ENCODE results near the gene FLOT1.
"Not testable (repeated sequence)": the region's sequence is repeated elsewhere in the genome, so short reads cannot be mapped to it uniquely, and the experiment has no call there.

Gene FLOT1

DNA sequence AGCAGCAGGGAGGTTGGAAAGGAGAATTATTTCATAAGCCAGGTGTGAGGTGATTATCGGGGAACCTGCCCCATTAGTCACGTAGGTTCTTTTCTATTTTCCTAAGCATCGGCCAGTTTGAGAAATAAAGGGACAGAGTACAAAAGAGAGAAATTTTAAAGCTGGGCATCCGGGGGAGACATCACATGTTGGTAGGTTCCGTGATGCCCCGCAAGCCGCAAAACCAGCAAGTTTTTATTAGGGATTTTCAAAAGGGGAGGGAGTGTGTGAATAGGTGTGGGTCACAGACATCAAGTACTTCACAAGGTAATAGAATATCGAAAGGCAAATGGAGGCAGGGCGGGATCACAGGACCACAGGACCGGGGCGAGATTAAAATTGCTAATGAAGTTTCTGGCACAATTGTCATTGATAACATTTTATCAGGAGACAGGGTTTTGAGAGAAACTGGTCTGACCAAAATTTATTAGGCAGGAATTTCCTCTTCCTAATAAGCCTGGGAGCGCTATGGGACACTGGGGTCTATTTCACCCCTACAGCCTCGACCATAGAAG lies 22.1 kb upstream of the FLOT1 start:
- H3K36me3 ChIP-seq (ENCODE audit: control insufficient read depth, insufficient read depth, low read length); H3K9ac ChIP-seq (ENCODE audit: low read length); H3K27me3 ChIP-seq (ENCODE audit: control insufficient read depth, insufficient read depth, low read length); H3K4me3 ChIP-seq (ENCODE audit: low read length); H3K9me3 ChIP-seq (ENCODE audit: control insufficient read depth, low read length): not testable (repeated sequence)
- H3K4me1 ChIP-seq (ENCODE audit: control insufficient read depth, insufficient read depth, low read length) = peaks cover 21% of the 10 kb centered on the region

DNA sequence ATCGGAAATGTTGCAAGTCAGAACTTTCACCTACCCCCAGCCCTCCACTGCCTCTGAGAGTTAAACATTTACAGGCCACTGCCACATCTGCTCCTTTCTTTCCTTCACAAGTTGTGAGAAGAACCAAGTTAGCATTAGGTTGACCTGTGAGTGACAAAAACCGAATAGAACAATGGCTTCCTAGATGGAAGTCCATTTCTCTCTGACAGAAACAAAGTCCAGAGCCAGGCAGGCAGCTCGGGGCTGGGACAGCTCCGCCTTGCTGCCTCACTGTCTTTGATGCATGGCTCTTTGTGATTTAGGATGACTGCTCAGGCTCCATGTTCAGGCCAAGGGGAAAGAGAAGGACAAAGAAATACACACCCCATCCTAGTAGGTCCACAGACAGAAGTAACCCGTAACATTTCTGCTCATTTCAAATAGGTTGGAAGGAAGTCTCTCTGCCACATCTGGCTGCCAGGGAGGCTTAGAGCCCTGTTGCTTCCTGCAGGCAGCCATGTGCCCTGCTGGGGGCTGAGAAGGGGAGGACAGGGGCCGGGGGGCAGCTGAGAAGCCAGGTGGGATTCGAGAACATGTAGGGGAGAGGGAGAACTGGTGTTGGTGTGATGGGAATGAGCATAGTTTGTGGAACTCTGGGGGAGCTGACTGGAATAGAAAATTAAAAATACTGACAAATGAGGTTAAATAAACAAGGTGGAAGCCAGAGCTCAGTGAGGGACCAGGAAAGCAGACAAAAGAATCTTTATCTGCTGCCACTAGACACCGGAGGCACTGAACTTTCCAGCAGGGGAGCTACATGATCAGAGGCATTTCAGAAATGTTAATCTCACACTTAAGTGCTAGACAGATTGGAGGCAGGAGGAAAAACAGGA lies 21.4 kb upstream of the FLOT1 start:
- Histone ChIP-seq H3K9me3 (ENCODE audit: control insufficient read depth, low read length) (no peaks in the 10 kb centered on the region), H3K27me3 (ENCODE audit: control insufficient read depth, insufficient read depth, low read length) (no peaks in the 10 kb centered on the region), H3K36me3 (ENCODE audit: control insufficient read depth, insufficient read depth, low read length) (no peaks in the 10 kb centered on the region), H3K4me1 (ENCODE audit: control insufficient read depth, insufficient read depth, low read length) (peaks cover 14% of the 10 kb centered on the region), H3K9ac (ENCODE audit: low read length) (no peak overlapping the region), H3K4me3 (ENCODE audit: low read length) (no peak overlapping the region)

DNA sequence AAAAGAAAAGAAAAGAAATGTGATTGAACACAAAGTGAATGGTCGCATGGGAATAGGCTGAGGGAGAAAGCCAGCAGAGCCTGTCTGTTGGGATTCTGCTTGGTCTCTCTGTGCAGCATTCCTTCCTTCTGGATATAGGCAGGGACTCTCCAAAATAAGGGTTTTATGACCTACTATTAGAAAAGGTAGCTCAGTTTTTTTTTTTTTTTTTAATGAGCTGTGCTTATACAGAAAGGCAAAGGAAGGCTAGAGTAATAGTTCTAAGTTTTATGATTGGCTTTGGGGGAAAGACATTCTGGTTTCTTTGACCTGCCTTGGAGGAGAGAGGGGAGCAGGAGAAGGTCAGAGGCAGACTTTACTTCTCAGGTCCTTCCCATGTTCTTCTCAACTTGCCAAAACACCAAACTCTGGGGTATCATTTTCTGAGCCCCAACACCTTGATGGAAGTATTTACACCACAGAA lies 20.7 kb upstream of the FLOT1 start:
- no peak overlapping the region for H3K9ac ChIP-seq (ENCODE audit: low read length)
- no peaks in the 10 kb centered on the region for H3K9me3 ChIP-seq (ENCODE audit: control insufficient read depth, low read length)
- H3K27me3 ChIP-seq (ENCODE audit: control insufficient read depth, insufficient read depth, low read length) = no peaks in the 10 kb centered on the region
- peaks cover 11% of the 10 kb centered on the region for H3K4me1 ChIP-seq (ENCODE audit: control insufficient read depth, insufficient read depth, low read length)
- no peaks in the 10 kb centered on the region for H3K36me3 ChIP-seq (ENCODE audit: control insufficient read depth, insufficient read depth, low read length)
- no peak overlapping the region for H3K4me3 ChIP-seq (ENCODE audit: low read length)

DNA sequence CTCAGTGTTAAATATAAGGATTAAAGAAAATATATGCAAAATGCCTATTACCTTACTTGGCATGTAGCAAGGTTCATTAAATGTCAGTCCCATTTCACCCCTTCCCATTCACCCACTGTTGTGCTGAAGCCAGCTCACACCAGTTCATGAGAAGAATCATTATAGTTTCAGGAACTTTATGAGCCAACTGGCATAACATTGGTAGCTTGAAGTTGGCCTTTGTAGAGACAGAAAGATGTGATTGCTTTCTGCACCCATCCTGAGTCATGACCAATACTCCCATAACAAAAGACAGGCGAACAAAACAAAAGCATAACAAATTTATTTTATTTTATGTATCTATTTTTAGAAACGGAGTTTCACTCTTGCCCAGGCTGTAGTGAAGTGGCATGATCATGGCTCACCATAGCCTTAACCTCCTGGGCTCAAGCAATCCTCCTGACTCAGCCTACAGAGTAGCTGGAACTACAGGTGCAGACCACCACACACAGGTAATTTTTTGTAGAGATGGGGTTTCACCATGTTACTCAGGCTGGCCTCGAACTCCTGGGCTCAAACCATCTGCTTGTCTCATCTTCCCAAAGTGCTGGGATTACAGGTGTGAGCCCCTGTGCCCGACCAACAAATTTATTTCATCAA lies 19.4 kb upstream of the FLOT1 start:
- Histone ChIP-seq H3K4me3 (ENCODE audit: low read length) (no peak overlapping the region), H3K9ac (ENCODE audit: low read length) (no peak overlapping the region), H3K9me3 (ENCODE audit: control insufficient read depth, low read length) (no peaks in the 10 kb centered on the region), H3K27me3 (ENCODE audit: control insufficient read depth, insufficient read depth, low read length) (no peaks in the 10 kb centered on the region), H3K4me1 (ENCODE audit: control insufficient read depth, insufficient read depth, low read length) (peaks cover 11% of the 10 kb centered on the region), H3K36me3 (ENCODE audit: control insufficient read depth, insufficient read depth, low read length) (no peaks in the 10 kb centered on the region)

DNA sequence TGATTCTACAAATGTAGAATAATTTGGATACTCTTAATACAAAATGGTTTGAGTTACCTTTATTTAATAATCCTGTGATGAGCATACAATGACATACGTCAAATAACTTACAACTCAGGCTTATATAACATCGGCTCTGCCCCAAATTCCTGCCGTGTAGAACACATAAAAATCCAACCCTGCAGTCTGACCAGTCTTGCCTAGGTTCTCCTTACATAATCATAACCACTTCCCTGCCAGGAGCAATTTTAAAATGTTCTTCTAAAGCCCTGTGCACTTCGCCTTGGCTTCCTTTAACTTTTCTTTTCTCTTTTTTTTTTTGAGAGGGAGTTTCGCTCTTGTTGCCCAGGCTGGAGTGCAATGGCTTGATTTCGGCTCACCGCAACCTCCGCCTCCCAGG lies 18.1 kb upstream of the FLOT1 start:
- H3K4me1 ChIP-seq (ENCODE audit: control insufficient read depth, insufficient read depth, low read length) = peaks cover 11% of the 10 kb centered on the region
- no peak overlapping the region for H3K4me3 ChIP-seq (ENCODE audit: low read length)
- no peaks in the 10 kb centered on the region for H3K9me3 ChIP-seq (ENCODE audit: control insufficient read depth, low read length)
- H3K36me3 ChIP-seq (ENCODE audit: control insufficient read depth, insufficient read depth, low read length) = no peaks in the 10 kb centered on the region
- no peak overlapping the region for H3K9ac ChIP-seq (ENCODE audit: low read length)
- H3K27me3 ChIP-seq (ENCODE audit: control insufficient read depth, insufficient read depth, low read length) = no peaks in the 10 kb centered on the region

DNA sequence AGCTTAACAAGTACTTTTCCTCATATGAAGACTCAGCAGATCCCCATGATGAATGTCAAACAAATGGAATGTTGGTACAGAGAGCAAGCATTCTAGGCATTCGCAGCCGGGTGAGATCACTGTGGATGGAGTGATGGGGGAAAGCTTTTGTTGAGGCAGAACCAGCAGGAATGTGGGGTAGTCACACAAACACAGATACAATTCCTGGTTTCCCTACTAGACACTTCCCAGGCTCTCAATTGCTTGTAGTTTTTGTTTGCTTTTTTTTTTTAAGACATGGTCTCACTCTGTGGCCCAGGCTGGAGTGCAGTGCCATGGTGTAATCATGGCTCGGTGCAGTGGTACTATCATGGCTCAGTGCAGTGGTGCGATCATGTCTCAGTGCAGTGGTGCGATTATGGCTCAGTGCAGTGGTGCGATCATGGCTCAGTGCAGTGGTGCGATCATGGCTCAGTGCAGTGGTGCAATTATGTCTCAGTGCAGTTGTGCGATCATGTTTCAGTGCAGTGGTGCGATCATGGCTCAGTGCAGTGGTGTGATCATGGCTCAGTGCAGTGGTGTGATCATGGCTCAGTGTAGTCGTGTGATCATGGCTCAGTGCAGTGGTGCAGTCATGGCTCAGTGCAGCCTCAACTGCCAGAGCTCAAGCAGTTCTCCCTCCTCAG lies 17.2 kb upstream of the FLOT1 start:
- no peaks in the 10 kb centered on the region for H3K27me3 ChIP-seq (ENCODE audit: control insufficient read depth, insufficient read depth, low read length)
- H3K4me3 ChIP-seq (ENCODE audit: low read length) = no peak overlapping the region
- H3K36me3 ChIP-seq (ENCODE audit: control insufficient read depth, insufficient read depth, low read length) = no peaks in the 10 kb centered on the region
- H3K9ac ChIP-seq (ENCODE audit: low read length) = no peak overlapping the region
- H3K4me1 ChIP-seq (ENCODE audit: control insufficient read depth, insufficient read depth, low read length) = peaks cover 11% of the 10 kb centered on the region
- H3K9me3 ChIP-seq (ENCODE audit: control insufficient read depth, low read length) = no peaks in the 10 kb centered on the region

DNA sequence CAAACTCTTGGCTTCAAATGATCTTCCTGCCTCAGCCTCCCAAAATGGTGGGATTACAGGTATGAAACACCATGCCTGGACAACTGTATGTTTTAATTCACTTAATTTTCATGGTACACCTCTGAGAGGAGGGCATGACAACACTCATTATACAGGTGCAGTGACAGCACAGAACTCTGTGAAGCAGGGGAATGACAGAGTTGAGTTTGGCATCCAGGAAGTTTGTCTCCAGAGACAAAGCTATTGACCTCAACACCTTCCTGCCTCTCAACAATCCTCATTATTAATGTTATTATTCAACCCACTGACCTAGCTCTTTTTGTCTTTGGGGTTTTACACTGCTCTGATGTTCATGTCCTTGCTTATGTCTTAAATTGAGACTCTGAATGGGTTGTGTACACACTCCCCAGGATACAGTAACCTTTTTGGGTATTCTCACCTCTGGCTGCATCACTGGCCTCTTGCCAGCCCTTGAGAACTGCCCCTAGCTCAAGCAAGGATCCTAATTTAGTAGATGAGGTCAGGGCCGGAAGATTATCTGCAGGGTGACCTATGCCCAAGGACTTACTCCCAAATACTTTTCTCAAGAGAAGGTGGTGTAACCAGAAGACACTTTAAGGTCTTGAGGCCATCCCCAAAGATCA lies 14.9 kb upstream of the FLOT1 start:
- Histone ChIP-seq H3K4me1 (ENCODE audit: control insufficient read depth, insufficient read depth, low read length) (peaks cover 9% of the 10 kb centered on the region), H3K9me3 (ENCODE audit: control insufficient read depth, low read length) (no peaks in the 10 kb centered on the region), H3K4me3 (ENCODE audit: low read length) (no peak overlapping the region), H3K27me3 (ENCODE audit: control insufficient read depth, insufficient read depth, low read length) (no peaks in the 10 kb centered on the region), H3K36me3 (ENCODE audit: control insufficient read depth, insufficient read depth, low read length) (no peaks in the 10 kb centered on the region), H3K9ac (ENCODE audit: low read length) (no peak overlapping the region)

DNA sequence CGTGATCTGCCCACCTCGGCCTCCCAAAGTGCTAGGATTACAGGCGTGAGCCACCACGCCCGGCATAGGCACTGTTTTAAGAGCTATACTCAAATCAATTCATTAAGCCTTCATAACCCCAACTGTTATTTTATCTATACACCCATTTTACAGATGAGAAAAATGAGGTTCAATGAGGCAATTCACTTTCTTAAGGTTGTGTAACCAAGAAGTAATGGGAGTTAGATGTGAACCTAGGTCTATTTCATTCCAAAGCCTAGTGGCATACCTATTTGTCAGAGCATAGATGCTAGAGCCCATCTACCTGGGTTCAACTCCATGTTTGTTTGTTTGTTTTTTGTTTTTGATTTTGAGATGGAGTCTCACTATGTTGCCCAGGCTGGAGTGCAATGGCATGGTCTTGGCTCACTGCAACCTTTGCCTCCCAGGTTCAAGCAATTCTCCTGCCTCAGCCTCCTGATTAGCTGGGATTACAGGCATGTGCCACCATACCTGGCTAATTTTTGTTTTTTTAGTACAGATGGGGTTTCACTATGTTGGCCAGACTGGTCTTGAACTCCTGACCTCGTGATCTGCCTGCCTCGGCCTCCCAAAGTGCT lies 14.0 kb upstream of the FLOT1 start:
- not testable (repeated sequence) for H3K36me3 ChIP-seq (ENCODE audit: control insufficient read depth, insufficient read depth, low read length); H3K4me3 ChIP-seq (ENCODE audit: low read length); H3K27me3 ChIP-seq (ENCODE audit: control insufficient read depth, insufficient read depth, low read length); H3K9me3 ChIP-seq (ENCODE audit: control insufficient read depth, low read length); H3K9ac ChIP-seq (ENCODE audit: low read length)
- H3K4me1 ChIP-seq (ENCODE audit: control insufficient read depth, insufficient read depth, low read length) = peaks cover 18% of the 10 kb centered on the region

DNA sequence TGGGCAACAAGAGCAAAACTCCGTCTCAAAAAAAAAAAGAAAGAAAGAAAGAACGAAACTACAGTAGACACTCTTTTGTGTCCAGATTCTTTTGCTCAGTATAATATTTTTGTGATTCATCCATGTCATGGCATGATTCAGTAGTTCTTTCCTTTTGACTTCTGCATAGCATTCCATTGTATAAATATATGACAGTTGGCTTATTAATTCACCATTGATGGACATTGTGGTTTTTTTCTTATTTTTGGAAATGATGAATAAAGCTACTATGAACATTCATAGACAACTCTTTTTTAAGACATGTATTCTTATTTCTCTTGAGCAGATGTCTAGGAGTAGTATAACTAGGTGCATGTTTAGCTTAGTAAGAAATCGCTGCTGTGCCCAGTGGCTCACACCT lies 12.1 kb upstream of the FLOT1 start:
- peaks cover 32% of the 10 kb centered on the region for H3K4me1 ChIP-seq (ENCODE audit: control insufficient read depth, insufficient read depth, low read length)

DNA sequence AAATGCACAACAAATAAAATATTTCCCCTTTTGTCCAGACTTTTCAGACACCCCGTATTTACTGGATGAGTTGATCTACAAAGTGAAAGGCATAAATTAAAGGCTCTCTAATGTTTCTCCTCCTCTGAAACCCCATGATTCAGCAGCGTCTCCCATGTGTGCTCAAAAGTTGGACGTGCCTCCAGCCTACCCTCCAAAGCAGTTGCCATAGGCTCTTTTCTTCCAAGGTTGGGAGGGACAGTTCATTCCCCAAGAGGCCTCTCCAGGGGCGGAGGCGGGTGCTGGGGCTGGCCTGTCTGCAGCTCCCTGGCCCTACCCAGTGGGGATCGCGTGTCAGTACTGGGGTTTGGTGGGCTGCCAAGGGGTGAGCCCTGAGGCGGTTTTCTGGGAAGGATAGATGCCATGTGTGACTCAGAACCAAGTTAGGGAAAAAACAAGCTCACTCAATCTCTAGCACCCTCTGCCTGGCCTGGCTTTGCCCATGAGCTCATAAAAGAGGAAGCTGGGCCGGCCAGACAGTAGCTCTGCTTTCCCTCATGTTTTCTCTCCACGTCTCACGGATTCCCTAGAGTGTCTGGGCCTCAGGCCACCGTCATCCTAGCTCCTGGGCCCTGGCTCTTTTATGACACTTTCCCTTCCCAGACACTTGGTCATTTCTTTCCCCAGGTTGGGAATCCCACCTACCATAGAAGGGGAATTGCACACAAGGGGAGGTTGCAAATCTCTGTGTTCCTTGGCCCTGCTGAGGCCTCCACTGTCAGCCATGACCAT lies 9.9 kb upstream of the FLOT1 start:
- Histone ChIP-seq H3K9ac (ENCODE audit: low read length) (peak overlapping the region; percentile 57), H3K4me3 (ENCODE audit: low read length) (no peak overlapping the region), H3K4me1 (ENCODE audit: control insufficient read depth, insufficient read depth, low read length) (peaks cover 55% of the 10 kb centered on the region), H3K36me3 (ENCODE audit: control insufficient read depth, insufficient read depth, low read length) (no peaks in the 10 kb centered on the region), H3K27me3 (ENCODE audit: control insufficient read depth, insufficient read depth, low read length) (no peaks in the 10 kb centered on the region), H3K9me3 (ENCODE audit: control insufficient read depth, low read length) (no peaks in the 10 kb centered on the region)

More for the DNA sequence above, 12.1 kb upstream of the FLOT1 start:
- Histone ChIP-seq H3K36me3 (ENCODE audit: control insufficient read depth, insufficient read depth, low read length) (no peaks in the 10 kb centered on the region), H3K27me3 (ENCODE audit: control insufficient read depth, insufficient read depth, low read length) (no peaks in the 10 kb centered on the region), H3K9ac (ENCODE audit: low read length) (no peak overlapping the region), H3K4me3 (ENCODE audit: low read length) (no peak overlapping the region), H3K9me3 (ENCODE audit: control insufficient read depth, low read length) (no peaks in the 10 kb centered on the region)

DNA sequence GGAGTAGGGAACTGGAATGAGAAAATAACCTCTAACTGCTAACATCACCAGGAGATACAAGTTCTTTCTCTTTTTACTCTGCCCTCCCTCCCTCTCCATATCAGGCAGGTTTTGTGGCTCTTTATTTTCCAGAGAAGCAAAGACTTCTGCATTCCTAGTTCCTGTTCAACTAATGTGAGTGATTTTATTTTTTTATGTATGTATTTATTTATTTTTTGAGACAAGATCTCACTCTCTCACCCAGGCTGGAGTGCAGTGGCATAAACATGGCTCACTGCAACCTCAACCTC lies 7.8 kb upstream of the FLOT1 start:
- Histone ChIP-seq H3K36me3 (ENCODE audit: control insufficient read depth, insufficient read depth, low read length) (no peaks in the 10 kb centered on the region), H3K9me3 (ENCODE audit: control insufficient read depth, low read length) (no peaks in the 10 kb centered on the region), H3K4me3 (ENCODE audit: low read length) (no peak overlapping the region), H3K27me3 (ENCODE audit: control insufficient read depth, insufficient read depth, low read length) (no peaks in the 10 kb centered on the region), H3K9ac (ENCODE audit: low read length) (peak overlapping the region; percentile 63), H3K4me1 (ENCODE audit: control insufficient read depth, insufficient read depth, low read length) (peaks cover 64% of the 10 kb centered on the region)

Data from mucosa of stomach (tissue), 1 donor.